HG03108 (cell line): ENCODE measurements around the gene IL18BP.

Source experiments
- ATAC-seq: cut with Tn5 transposase; IDR thresholded peaks from one replicate; pipeline ENCODE4 v1.9.1; 2021; ENCODE audit warnings: moderate library complexity; ENCODE audit not compliant: unreplicated experiment

IL18BP gene

DNA sequence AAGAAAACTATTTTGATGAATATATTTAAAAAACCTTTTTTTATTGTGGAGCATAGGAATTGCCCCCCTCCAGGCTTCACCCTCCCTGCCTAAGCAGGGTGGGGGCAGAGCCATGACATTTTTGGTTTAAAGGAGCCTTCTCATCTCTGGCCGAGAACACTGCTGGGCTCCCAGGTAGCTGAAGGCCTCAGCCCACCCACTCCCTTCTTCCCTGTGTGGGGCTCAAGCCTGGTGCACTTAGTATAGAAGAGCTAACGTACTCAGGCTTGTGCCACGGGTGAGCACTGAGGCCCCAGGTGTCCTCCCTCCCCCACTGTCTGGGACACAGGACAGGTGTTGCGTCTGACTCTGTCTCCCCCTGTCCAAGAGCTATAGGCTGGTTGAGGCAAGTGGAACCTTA lies 2.2 kb upstream of the IL18BP start:
- no peak for ATAC-seq

DNA sequence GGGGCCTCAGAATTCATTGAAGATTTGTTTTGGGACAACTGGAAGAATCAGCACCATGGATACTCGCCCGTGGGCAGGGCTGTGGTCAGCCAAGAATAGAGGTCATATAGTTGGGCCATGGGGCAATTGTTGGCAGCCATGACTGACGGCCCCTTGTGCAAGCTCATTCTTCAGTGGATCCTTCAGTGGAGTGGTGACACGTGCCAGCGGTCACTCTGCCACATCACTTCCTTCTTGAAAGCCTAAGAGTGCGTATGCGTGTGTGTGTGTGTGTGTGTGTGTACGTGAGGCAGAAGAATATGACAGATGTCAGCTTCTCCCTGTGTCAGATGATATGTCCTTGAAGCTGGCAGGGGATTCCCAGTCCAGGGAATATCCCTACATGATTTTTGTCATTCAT lies 1.8 kb upstream of the IL18BP start:
- ATAC-seq, result no peak

DNA sequence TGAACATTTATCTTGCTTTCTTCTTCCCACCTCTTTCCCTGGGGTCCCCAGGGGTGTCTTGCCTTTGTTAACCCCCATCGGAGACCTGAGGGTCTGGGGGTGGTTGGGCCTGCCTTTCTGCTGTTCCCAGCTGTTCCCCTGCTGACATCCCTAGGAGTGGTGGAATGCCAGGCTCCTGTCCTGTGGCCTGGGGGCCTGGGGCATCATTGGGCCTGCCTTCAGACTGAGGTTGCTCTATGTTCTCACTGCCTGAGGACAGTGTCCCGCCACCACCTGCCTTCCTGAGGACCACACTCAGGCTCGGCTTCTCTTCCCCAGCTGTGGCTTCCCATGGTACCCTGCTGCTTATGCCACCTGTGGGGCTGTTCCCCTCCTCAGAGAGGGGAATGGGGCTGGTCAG lies 1.1 kb upstream of the IL18BP start:
- no peak for ATAC-seq

DNA sequence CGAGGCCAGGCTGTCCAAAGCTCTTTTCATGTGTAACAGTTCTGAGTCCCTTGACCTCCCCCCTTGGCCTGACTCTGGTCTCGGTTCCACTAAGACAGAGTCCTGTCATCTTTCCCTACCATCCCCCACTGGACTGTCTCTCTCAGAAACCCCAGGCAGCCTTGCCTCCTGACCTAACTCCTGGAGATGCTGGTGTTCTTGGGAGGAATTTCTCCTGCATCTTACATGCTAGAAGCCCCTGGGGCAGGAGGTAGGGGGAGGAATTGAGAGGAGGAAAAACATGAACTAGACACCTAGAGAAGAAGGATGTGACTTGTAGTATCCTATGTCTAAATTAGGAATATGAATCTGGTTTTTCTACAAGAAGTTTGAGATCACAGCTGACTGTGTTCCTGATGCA lies 648 bp upstream of the IL18BP start:
- no peak for ATAC-seq

DNA sequence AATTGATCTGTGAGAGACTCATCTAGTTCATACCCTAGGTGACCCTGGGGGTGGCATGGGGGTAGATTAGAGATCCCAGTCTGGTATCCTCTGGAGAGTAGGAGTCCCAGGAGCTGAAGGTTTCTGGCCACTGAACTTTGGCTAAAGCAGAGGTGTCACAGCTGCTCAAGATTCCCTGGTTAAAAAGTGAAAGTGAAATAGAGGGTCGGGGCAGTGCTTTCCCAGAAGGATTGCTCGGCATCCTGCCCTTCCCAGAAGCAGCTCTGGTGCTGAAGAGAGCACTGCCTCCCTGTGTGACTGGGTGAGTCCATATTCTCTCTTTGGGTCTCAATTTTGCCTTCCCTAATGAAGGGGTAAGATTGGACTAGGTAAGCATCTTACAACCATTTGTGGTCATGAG lies 653 bp downstream of the IL18BP start:
- no peak for ATAC-seq

DNA sequence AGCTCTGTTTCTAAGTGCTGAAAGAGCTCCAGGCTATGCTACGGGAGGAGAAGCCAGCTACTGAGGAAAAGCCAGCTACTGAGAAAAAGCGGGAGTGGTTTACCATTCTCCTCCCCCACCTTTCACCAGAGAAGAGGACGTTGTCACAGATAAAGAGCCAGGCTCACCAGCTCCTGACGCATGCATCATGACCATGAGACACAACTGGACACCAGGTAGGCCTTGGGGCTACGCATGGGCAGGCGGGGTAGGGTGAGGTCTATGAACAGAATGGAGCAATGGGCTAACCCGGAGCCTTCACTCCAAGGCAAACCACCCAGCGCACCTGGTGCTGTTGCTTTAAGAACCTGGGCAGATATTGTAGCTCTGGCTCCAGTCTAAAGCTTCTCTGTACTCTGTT lies 1.1 kb downstream of the IL18BP start:
- no peak for ATAC-seq

DNA sequence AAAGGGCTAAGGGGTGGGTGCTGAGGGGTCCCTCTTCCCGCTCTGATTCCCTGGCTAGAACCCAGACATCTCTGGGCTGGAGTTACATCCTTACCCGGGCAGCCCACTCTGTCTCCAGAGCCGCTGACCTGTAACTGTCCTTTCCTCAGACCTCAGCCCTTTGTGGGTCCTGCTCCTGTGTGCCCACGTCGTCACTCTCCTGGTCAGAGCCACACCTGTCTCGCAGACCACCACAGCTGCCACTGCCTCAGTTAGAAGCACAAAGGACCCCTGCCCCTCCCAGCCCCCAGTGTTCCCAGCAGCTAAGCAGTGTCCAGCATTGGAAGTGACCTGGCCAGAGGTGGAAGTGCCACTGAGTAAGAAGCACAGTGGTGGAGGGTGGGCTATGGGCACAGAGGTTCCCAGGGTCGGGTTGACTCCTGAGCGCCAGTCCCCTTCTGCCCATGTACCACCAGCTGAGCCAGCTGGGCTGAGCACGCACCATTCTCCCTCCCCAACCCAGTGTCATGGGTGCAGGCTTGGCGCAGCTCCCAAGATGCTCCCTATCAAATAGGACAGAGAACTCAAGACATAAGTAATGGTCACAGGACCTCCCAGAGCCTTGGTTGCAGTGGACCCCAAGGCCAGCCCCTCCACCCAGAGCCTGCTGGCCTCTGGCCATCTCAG lies 1.6 kb downstream of the IL18BP start:
- no peak for ATAC-seq

DNA sequence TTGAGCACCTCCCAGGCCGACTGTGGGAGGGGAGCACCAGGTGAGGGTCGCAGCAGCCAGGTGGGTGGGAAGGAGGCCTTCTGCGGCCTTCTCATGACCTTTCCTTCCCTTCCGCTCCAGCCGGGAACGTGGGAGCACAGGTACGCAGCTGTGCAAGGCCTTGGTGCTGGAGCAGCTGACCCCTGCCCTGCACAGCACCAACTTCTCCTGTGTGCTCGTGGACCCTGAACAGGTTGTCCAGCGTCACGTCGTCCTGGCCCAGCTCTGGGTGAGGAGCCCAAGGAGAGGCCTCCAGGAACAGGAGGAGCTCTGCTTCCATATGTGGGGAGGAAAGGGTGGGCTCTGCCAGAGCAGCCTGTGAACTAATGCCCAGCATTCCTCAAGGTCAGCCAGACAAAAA lies 2.6 kb downstream of the IL18BP start:
- no peak for ATAC-seq

DNA sequence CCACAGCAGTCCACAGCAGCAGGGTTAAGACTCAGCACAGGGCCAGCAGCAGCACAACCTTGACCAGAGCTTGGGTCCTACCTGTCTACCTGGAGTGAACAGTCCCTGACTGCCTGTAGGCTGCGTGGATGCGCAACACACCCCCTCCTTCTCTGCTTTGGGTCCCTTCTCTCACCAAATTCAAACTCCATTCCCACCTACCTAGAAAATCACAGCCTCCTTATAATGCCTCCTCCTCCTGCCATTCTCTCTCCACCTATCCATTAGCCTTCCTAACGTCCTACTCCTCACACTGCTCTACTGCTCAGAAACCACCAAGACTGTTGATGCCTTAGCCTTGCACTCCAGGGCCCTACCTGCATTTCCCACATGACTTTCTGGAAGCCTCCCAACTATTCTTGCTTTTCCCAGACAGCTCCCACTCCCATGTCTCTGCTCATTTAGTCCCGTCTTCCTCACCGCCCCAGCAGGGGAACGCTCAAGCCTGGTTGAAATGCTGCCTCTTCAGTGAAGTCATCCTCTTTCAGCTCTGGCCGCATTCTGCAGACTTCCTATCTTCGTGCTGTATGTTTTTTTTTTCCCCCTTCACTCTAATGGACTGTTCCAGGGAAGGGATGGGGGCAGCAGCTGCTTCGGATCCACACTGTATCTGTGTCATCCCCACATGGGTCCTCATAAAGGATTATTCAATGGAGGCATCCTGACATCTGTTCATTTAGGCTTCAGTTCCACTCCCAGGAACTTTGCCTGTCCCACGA lies 3.3 kb downstream of the IL18BP start:
- ATAC-seq, result no peak

DNA sequence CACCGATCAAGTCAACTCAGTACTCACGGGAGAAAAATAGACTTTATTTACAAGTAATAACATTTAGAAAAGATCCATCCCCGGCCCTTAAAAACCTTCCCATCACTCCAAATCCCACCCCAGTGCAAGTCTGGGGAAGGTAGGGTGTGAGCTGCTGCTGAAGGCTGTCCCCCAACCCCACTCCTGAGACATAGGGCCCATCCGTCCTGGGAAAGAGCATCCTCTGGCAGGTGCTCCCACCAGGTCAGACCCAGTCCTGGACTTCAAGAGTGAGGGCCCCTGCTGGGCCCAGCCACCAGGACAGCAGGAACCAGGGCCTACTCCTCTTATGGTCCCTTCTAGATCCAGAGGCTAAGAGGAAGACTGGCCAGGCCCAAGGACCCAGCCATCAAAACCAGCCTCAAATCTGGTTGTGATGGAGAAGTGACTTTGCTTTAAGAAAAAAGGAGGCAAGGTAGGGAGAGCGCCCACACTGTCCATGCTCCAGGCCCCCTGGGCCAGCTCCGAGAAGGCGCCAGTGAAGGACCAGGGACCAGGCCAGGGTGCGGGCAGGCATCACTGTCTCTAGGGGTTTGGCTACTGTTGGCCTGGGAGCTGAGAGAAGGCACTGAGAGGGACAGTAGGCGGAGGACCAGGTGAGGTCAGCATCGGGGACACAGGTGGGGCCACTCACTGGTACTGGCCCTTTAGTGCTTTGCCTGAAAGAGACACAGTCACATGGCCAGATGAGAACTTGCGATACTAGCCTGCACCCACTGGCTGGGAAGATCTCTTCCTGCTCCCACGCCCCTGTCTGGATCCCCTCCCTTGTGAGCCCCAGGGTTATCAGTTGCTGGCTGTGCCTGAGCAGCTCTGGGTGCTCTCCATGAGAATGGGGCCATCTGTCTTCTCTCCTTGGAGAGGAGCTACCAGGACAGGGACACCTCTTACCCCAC lies 4.4 kb downstream of the IL18BP start:
- ATAC-seq, result no peak

DNA sequence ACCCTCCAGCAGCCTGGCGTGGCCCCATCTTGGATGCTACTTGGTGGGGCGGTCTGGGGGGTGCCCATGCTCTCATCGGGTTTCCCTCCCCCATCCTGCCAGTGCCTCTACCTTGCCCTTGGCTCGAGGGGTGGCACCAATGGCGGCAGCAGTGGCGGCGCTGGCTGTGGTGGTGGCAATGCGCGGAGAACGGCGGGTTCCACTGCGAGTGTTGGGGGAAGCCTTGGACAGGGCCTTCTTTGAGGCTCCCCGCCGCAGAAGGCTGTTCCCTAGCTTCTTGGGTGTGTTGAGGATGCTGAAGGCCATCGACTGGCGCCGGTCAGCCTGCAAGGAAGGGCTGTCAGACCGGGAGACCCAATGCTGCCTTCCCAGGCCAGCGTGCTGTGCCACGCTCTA lies 5.1 kb downstream of the IL18BP start:
- ATAC-seq, result no peak

DNA sequence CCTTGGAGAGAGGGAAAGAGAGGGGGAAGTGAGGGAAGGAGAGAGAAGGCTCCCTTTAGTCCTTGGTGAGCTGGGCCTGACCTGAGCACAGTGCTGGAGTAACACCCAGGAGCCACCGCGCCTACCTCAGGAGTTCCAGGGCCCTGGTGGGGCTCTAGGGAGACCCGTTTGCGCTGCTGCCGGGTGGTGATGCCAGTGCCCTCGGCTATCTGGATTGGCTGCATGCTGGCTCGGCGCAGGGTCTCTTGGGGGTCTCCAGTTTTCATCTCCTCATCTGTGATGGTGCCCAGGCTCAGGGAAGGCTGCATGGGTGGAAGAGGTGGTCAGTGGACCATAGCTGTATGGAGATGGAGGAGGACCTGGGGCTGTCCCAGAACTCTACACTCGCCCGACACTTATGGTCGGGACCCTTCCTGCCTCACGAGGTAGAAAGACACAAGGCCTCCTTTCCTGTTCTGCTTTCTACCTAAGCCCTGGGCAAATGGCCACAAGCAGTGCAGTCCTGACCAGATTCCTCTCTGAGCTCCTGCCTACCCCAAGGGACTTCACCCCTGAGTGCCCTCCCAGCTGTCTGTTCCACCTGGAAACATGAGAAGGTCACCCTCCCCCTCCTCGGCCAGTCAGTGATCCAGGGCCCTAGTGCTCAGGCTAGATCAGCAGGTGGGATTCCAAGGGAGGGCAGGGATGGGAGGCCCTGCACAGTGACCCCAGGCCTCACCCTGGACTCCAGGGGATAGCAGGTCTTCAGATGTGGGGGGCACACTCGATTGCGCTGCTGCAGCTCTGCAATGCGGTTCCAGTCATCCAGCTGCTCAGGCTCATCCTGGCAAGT lies 6.0 kb downstream of the IL18BP start:
- no peak for ATAC-seq

DNA sequence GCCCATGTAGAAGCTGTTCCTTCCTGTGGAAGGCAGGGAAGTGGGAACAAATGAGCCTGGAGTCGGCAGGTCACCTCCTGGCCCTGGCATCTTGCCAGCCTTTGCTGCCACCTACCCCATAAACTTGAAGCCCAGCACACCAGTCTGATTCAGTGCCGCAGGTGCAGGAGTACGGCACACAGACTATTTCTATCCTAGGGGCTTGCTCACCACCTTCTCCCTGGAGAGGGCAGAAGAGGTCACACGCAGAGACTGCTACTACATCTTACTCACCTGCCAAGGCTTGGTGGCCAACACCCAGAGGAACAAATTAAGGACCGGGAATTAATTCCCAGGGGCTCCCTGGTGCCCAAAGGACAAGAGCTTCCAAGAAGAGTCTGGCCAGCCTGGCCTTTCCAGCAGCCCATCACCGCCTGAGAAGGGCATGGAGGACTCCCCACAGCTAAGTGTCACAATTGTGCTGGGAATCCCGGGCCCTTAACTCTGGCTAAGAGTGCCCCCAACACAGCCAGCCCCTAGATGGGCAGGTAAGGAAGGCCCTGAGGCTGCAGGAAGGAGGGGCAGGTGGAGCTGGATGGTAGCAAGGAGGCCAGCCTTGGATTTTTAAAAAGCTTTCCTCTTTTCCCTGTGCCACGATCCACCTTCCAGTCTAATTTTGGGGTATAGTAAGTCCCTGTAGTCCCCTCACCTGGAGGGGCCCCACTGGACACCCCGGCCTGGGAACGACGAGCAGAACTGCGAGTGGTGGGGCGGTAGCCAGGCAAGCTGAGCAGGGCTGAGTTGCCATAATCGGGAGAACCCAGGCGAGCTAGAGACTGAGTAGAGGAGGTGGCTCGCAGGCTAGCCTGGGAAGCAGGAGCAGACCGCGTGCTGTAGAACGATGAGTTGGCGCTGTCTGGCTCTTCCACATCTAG lies 6.9 kb downstream of the IL18BP start:
- ATAC-seq, result no peak

DNA sequence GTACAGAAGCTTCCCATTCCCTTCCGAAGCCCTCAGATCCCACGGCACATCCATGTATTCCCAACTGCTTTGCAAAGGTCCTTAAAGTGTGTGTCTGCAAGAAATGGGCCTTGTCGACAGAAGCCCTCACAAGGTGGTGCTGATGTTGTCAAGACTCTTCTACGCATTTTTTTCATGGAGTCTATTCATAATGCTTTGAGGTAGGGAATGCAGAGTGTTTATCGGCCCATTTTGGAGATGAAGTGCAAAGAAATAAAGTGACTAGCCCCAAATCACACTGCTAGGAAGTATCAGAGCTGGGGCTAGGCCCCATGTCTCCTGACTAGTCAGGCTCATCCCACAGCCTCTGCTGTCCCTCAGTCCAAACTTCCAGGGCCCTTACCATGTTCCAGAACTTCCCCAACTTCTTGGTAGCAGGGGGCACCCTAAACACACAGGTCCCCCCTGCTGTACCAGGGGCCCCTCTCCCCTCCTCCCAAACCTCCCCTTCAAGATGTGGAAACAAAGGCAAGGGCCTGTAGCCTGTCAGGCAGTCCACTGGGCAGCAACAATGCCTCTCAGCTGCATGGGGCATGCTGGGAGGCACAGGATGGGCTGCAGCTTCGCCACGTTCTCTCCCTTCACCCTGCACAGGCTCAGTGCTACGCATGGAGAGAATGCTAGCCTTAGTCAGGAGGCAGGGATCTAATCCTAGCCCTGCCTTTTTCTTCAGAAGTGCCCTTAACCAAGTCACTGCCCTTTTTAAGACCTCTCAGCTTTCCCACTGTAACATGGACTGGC lies 7.8 kb downstream of the IL18BP start:
- ATAC-seq, result no peak

DNA sequence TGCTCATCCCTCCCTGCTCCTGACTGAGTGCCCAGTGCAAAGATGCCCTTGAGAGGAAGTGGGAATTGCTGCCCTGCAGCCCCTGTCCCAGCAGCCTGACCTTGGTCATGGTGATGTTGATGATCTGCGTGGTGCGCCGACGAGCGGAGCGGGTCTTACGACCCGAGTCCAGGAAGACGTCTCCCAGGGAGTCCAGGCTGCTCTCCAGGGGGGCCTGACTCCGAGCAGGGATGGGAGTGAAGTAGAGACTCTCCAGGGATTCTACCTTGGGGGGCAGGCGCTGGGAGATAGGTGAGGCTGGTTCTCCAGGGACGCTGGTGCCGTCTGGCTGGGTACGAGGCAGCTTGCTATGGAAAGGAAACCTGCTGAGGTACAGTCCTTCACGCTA lies 8.4 kb downstream of the IL18BP start:
- ATAC-seq, result no peak

DNA sequence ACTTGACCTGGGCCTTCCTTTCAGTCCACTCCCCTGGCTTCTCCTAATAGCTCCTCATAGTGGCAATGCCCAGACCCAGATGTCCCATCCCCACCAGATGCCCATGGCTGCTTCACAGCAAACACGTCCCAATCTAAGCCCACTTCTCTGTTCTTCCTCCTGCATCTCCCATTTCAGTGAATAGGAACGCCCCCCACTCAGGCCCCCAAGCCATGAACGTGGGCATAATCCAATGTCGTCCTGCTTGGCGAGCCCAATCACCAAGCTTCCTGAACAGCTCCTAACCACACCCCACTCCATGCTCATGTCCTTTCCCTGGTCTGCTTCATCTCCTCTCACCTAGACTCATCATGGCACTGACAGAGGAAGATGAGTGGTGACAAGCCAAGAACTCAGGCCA lies 8.9 kb downstream of the IL18BP start:
- no peak for ATAC-seq

DNA sequence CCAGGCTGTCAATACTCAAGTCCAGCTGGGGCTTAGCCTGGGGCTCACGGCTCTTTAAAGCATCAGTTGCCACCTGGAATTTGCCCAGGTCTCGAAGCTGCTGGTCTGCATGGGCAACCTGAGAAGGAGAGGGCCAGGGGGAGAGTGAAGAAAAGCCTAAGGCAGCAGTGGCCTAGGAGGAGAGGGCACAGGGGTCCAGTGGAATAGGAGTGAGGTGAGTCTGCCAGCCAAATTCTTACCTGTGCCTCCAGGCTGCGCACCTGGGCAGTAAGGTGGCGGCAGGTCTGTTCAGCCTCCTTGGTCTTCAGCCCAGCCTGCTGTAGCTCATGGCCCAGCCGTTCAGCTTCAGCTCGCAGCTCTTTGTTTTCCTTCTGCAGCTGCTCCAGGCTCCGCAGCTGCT lies 10.0 kb downstream of the IL18BP start:
- no peak for ATAC-seq

DNA sequence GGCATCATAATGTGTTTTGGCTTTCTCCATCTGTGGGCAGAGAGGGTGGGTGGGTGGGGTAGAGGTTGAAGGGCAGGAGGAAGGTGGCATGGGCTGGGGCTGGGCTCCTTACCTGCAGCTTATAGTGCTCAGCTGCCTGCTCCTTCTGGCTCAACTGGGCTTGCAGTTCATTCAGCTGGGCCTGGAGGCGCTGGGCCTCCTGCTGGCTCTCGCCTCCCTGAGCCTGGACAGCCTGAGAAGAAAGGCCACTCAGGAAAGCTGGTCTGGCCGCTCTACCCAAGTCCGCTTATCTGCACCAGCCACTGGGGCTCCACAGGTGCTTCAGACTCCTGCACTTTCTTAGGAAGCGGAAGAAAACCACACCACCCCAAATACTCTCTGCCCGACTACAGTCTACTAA lies 10.4 kb downstream of the IL18BP start:
- no peak for ATAC-seq
